GM23338 (cell line): Measurements from ENCODE around the gene MRAS. TPM values are rescaled to one million over a fixed set of nuclear protein-coding genes. Genes with fewer than 3 reads are reported as not detected.

ENCODE experiments used
- ATAC-seq: fragments of 200-7000 bp; cut with Tn5 transposase; 3 replicates; pipeline ENCODE4 v1.9.1; 2020
- DNase-seq: peaks from one replicate; pipeline ENCODE4 v3.0.0-alpha.2; 2015; ENCODE audit warnings: low spot score
- H2AFZ ChIP-seq: fragments of 200-600 bp; sonication (generic); 2 replicates; pipeline ENCODE4 v1.8.0; 2016; ENCODE audit warnings: antibody characterized with exemption, mild to moderate bottlenecking, moderate library complexity
- H3F3A ChIP-seq: fragments of 200-600 bp; sonication (generic); replicated peaks from 2 replicates; pipeline ENCODE4 v1.8.0; 2017; ENCODE audit warnings: antibody characterized with exemption, mixed run types, low read depth
- H3K27ac ChIP-seq: fragments of 200-600 bp; sonication (generic); 2 replicates; pipeline ENCODE4 v1.6.1; 2016; ENCODE audit warnings: low read depth
- H3K27me3 ChIP-seq: fragments of 200-600 bp; sonication (generic); 2 replicates; pipeline ENCODE4 v1.8.0; 2016; ENCODE audit warnings: mild to moderate bottlenecking, mixed run types, moderate library complexity; ENCODE audit not compliant: insufficient read depth
- H3K36me3 ChIP-seq: fragments of 200-600 bp; sonication (generic); 2 replicates; pipeline ENCODE4 v1.8.0; 2016; ENCODE audit warnings: mild to moderate bottlenecking; ENCODE audit not compliant: insufficient read depth
- H3K4me1 ChIP-seq: fragments of 200-600 bp; sonication (generic); 2 replicates; pipeline ENCODE4 v1.8.0; 2016; ENCODE audit warnings: mild to moderate bottlenecking, moderate library complexity; ENCODE audit not compliant: insufficient read depth
- H3K4me2 ChIP-seq: fragments of 200-600 bp; sonication (generic); 2 replicates; pipeline ENCODE4 v1.7.1; 2017; ENCODE audit warnings: mixed run types
- H3K4me3 ChIP-seq: fragments of 200-600 bp; sonication (generic); 2 replicates; pipeline ENCODE4 v1.6.1; 2016; ENCODE audit warnings: mixed run types
- H3K79me2 ChIP-seq: fragments of 200-600 bp; sonication (generic); replicated peaks from 2 replicates; pipeline ENCODE4 v1.8.0; 2017; ENCODE audit warnings: mild to moderate bottlenecking; ENCODE audit not compliant: insufficient read depth
- H3K9me2 ChIP-seq: fragments of 200-600 bp; sonication (generic); 2 replicates; pipeline ENCODE4 v1.8.0; 2017; ENCODE audit not compliant: insufficient read depth
- H4K20me1 ChIP-seq: fragments of 200-600 bp; sonication (generic); replicated peaks from 2 replicates; pipeline ENCODE4 v1.8.0; 2017; ENCODE audit warnings: mild to moderate bottlenecking; ENCODE audit not compliant: insufficient read depth
- H3K27ac Mint-ChIP-seq: 2 replicates; pipeline ENCODE4 v1.8.0; 2020; ENCODE audit warnings: inconsistent platforms, mild to moderate bottlenecking, moderate library complexity, mixed read lengths
- H3K27me3 Mint-ChIP-seq: 3 replicates; pipeline ENCODE4 v1.8.0; 2022; ENCODE audit warnings: low read depth, mild to moderate bottlenecking, moderate library complexity, mixed read lengths, inconsistent platforms; ENCODE audit not compliant: insufficient read depth, poor library complexity
- H3K36me3 Mint-ChIP-seq: 3 replicates; pipeline ENCODE4 v1.8.0; 2021; ENCODE audit warnings: low read depth, mild to moderate bottlenecking, inconsistent platforms, moderate library complexity, mixed read lengths
- H3K4me1 Mint-ChIP-seq: 3 replicates; pipeline ENCODE4 v1.8.0; 2020; ENCODE audit warnings: mild to moderate bottlenecking, inconsistent platforms, mixed read lengths
- H3K4me3 Mint-ChIP-seq: 3 replicates; pipeline ENCODE4 v1.8.0; 2021; ENCODE audit warnings: moderate library complexity, mild to moderate bottlenecking, inconsistent platforms, mixed read lengths
- H3K9me3 Mint-ChIP-seq: 3 replicates; pipeline ENCODE4 v1.8.0; 2020; ENCODE audit warnings: moderate library complexity, mild to moderate bottlenecking, inconsistent platforms, mixed read lengths
- EZH2 ChIP-seq: fragments of 200-600 bp; sonication (generic); IDR thresholded peaks from one replicate; pipeline ENCODE4 v1.8.0; 2017; ENCODE audit warnings: antibody characterized with exemption, mild to moderate bottlenecking, low read depth; ENCODE audit not compliant: unreplicated experiment
- JUNB ChIP-seq: IDR thresholded peaks from one replicate; pipeline ENCODE4 v1.6.1; 2016; ENCODE audit warnings: antibody characterized with exemption; ENCODE audit not compliant: unreplicated experiment
- STAT1 ChIP-seq: IDR thresholded peaks from one replicate; pipeline ENCODE4 v1.6.1; 2016; ENCODE audit warnings: antibody characterized with exemption; ENCODE audit not compliant: unreplicated experiment
- ZNF331 ChIP-seq: fragments of 250-450 bp; sonication (Bioruptor Pico); IDR thresholded peaks from 2 replicates; pipeline ENCODE4 v1.5.0; 2020; ENCODE audit warnings: low read depth, mild to moderate bottlenecking, moderate library complexity
- polyA plus RNA-seq: library from polyadenylated mRNA; unstranded; fragments of >200 nt; fragmentation: Nextera tagmentation; extraction: Ambion mirVana; gene quantifications from 2 replicates; pipeline ENCODE4 v1.2.1, GENCODE V29; 2016
- total RNA-seq: library from RNA; depleted of rRNA; stranded (reverse); fragments of >200 nt; shearing (Covaris generic); gene quantifications from 2 replicates; pipeline ENCODE4 v1.2.3, GENCODE V29; 2014
- TF ChIP-seq, protein P1 (sequence below): fragments of 250-450 bp; sonication (Bioruptor Pico); IDR thresholded peaks from 2 replicates; pipeline ENCODE4 v1.5.0; 2020; ENCODE audit warnings: mild to moderate bottlenecking, moderate library complexity
- TF ChIP-seq, protein P2 (sequence below): IDR thresholded peaks from 2 replicates; pipeline ENCODE4 v1.6.1; 2016; ENCODE audit warnings: antibody characterized with exemption

Gene MRAS
- total and polyA plus RNA-seq, 2 experiments from 2014 or later = 9.1 to 10.2 TPM

DNA sequence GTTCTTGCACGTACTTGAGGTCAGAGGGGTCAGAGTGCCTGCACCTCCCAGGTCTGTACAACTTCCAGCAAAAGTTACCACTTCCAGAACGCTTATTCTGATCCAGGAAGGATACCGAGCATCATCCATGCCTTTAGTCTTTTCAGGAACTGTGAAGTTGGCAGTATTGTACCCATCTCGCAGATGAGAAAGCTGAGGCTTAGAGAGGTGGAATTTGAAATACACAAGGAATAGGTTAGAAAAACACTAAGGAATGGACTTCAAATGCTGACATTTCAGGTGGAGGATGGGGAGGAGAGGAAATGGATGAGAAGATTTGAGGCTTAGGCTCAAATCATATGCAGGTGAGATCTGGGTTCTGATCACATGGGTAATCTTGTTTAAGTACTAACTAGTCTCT, 97.3 kb downstream of the MRAS start:
- DNase-seq (no peak), ATAC-seq (no peak)
- Histone ChIP-seq H3K27ac (no peak overlapping the region), H3K27me3 (no peaks in the 10 kb centered on the region), H3K4me2 (no peak overlapping the region), H3K4me3 (no peak overlapping the region), H3K79me2 (no peaks in the 10 kb centered on the region), H3K36me3 (no peaks in the 10 kb centered on the region), H2AFZ (no peak overlapping the region), H4K20me1 (0 out of 2 replicates have a peak, but pooled peaks cover 2% of the 10 kb centered on the region), H3K4me1 (no peaks in the 10 kb centered on the region; the same call in 1 of the 2 replicates), H3F3A (no peaks in the 10 kb centered on the region), H3K9me2 (no peaks in the 10 kb centered on the region)
- peaks cover 3% of the 10 kb centered on the region for H3K27me3 Mint-ChIP-seq
- H3K4me3 Mint-ChIP-seq = no peak overlapping the region
- peaks cover 9% of the 10 kb centered on the region for H3K4me1 Mint-ChIP-seq
- H3K9me3 Mint-ChIP-seq = no peaks in the 10 kb centered on the region
- no peak for TF ChIP-seq ZNF331 (CRISPR knock-in tag)
- TF ChIP-seq, protein P1, sequence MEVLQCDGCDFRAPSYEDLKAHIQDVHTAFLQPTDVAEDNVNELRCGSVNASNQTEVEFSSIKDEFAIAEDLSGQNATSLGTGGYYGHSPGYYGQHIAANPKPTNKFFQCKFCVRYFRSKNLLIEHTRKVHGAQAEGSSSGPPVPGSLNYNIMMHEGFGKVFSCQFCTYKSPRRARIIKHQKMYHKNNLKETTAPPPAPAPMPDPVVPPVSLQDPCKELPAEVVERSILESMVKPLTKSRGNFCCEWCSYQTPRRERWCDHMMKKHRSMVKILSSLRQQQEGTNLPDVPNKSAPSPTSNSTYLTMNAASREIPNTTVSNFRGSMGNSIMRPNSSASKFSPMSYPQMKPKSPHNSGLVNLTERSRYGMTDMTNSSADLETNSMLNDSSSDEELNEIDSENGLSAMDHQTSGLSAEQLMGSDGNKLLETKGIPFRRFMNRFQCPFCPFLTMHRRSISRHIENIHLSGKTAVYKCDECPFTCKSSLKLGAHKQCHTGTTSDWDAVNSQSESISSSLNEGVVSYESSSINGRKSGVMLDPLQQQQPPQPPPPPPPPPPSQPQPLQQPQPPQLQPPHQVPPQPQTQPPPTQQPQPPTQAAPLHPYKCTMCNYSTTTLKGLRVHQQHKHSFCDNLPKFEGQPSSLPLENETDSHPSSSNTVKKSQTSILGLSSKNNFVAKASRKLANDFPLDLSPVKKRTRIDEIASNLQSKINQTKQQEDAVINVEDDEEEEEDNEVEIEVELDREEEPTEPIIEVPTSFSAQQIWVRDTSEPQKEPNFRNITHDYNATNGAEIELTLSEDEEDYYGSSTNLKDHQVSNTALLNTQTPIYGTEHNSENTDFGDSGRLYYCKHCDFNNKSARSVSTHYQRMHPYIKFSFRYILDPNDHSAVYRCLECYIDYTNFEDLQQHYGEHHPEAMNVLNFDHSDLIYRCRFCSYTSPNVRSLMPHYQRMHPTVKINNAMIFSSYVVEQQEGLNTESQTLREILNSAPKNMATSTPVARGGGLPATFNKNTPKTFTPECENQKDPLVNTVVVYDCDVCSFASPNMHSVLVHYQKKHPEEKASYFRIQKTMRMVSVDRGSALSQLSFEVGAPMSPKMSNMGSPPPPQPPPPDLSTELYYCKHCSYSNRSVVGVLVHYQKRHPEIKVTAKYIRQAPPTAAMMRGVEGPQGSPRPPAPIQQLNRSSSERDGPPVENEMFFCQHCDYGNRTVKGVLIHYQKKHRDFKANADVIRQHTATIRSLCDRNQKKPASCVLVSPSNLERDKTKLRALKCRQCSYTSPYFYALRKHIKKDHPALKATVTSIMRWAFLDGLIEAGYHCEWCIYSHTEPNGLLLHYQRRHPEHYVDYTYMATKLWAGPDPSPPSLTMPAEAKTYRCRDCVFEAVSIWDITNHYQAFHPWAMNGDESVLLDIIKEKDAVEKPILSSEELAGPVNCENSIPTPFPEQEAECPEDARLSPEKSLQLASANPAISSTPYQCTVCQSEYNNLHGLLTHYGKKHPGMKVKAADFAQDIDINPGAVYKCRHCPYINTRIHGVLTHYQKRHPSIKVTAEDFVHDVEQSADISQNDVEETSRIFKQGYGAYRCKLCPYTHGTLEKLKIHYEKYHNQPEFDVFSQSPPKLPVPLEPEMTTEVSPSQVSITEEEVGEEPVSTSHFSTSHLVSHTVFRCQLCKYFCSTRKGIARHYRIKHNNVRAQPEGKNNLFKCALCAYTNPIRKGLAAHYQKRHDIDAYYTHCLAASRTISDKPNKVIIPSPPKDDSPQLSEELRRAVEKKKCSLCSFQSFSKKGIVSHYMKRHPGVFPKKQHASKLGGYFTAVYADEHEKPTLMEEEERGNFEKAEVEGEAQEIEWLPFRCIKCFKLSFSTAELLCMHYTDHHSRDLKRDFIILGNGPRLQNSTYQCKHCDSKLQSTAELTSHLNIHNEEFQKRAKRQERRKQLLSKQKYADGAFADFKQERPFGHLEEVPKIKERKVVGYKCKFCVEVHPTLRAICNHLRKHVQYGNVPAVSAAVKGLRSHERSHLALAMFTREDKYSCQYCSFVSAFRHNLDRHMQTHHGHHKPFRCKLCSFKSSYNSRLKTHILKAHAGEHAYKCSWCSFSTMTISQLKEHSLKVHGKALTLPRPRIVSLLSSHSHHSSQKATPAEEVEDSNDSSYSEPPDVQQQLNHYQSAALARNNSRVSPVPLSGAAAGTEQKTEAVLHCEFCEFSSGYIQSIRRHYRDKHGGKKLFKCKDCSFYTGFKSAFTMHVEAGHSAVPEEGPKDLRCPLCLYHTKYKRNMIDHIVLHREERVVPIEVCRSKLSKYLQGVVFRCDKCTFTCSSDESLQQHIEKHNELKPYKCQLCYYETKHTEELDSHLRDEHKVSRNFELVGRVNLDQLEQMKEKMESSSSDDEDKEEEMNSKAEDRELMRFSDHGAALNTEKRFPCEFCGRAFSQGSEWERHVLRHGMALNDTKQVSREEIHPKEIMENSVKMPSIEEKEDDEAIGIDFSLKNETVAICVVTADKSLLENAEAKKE (CRISPR knock-in tag) = no peak
- no peak for TF ChIP-seq JUNB
- TF ChIP-seq EZH2 = no peak
- TF ChIP-seq, protein P2, sequence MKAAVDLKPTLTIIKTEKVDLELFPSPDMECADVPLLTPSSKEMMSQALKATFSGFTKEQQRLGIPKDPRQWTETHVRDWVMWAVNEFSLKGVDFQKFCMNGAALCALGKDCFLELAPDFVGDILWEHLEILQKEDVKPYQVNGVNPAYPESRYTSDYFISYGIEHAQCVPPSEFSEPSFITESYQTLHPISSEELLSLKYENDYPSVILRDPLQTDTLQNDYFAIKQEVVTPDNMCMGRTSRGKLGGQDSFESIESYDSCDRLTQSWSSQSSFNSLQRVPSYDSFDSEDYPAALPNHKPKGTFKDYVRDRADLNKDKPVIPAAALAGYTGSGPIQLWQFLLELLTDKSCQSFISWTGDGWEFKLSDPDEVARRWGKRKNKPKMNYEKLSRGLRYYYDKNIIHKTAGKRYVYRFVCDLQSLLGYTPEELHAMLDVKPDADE = no peak
- no peak for TF ChIP-seq STAT1
- H3K36me3 Mint-ChIP-seq = no peaks in the 10 kb centered on the region
- H3K27ac Mint-ChIP-seq = no peak overlapping the region
